Measurements from ENCODE around the gene C10orf90.

C10orf90 gene

DNA sequence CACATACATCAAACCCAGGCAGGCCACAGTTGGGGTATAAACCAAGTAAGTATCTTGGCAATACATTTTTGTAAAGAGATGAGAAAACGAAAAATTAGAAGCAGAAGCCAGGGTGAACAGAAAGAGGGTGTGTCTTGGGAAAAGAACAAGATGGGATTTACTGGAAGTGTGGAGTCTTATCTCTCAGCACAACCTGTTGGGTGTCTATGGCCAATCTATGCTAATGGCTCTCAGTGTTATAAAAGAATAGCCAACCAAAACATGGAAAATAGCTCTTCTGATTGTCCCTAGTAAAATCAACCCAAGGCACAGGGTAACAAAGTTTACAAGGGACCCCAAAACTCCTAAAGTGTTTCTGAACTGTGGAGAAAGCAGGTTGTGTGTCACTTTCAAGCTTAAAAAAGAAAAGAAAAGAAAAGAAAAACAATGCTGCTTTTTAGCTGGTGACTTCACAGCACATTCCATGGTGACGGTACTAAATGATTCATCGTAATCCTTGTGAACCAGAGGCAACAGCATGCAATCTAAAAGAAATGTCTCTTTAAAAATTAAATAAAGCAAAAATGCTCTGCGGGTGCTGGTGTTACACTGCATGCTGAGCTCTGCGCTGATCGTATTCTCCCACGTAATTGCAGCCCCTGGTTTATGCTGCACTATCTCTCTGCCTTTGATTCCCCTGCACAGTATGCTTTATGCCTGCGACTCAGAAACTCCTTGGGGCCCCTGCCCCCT, 100.8 kb downstream of the C10orf90 start:
- H3K36me3 ChIP-seq: no peaks in the 10 kb centered on the region
- TF ChIP-seq, protein P1, sequence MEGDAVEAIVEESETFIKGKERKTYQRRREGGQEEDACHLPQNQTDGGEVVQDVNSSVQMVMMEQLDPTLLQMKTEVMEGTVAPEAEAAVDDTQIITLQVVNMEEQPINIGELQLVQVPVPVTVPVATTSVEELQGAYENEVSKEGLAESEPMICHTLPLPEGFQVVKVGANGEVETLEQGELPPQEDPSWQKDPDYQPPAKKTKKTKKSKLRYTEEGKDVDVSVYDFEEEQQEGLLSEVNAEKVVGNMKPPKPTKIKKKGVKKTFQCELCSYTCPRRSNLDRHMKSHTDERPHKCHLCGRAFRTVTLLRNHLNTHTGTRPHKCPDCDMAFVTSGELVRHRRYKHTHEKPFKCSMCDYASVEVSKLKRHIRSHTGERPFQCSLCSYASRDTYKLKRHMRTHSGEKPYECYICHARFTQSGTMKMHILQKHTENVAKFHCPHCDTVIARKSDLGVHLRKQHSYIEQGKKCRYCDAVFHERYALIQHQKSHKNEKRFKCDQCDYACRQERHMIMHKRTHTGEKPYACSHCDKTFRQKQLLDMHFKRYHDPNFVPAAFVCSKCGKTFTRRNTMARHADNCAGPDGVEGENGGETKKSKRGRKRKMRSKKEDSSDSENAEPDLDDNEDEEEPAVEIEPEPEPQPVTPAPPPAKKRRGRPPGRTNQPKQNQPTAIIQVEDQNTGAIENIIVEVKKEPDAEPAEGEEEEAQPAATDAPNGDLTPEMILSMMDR (IDR thresholded peaks at IDR 0.05; ENCODE audit: low read depth, low read length): no peak
- H3K9me3 ChIP-seq (ENCODE audit: severe bottlenecking): no peaks in the 10 kb centered on the region
- no peak overlapping the region for H3K4me3 ChIP-seq (ENCODE audit: low read depth, low read length)
- no peaks in the 10 kb centered on the region for H3K27me3 ChIP-seq (ENCODE audit: insufficient read depth, low read depth, severe bottlenecking)
- H3K27ac ChIP-seq: no peak overlapping the region
- DNase-seq: no peak

GRCh38 chr10:126568809-126569385, 101.6 kb downstream of the C10orf90 start:
- TF ChIP-seq, protein P1 (IDR thresholded peaks at IDR 0.05; ENCODE audit: low read depth, low read length): no peak
- H3K27ac ChIP-seq: no peak overlapping the region
- no peak overlapping the region for H3K4me3 ChIP-seq (ENCODE audit: low read depth, low read length)
- DNase-seq: no peak
- no peaks in the 10 kb centered on the region for H3K9me3 ChIP-seq (ENCODE audit: severe bottlenecking)
- no peaks in the 10 kb centered on the region for H3K27me3 ChIP-seq (ENCODE audit: insufficient read depth, low read depth, severe bottlenecking)
- H3K36me3 ChIP-seq: no peaks in the 10 kb centered on the region

DNA sequence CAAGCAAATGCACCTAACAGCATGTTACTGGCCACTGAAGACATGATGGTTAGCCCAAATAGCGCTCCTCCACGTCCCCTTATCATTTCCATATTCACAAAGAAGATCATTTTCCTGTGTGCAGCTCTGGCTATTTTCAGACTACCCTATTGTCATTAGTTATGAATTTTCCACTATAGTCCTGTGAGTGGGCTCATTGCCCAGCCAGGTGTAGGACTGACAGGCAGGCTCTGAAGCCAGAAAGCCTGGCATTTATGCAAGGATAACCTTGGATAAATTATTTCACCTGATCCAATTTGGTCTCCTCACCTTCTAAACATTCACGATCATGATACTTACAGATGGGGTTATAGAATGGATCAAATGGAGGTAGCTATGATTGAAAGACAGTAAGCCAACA, 104.6 kb downstream of the C10orf90 start:
- DNase-seq: no peak
- TF ChIP-seq, protein P1 (IDR thresholded peaks at IDR 0.05; ENCODE audit: low read depth, low read length): no peak

GRCh38 chr10:126565441-126565840, 105.1 kb downstream of the C10orf90 start:
- H3K4me3 ChIP-seq (ENCODE audit: low read depth, low read length): no peak overlapping the region
- H3K27me3 ChIP-seq (ENCODE audit: insufficient read depth, low read depth, severe bottlenecking): no peaks in the 10 kb centered on the region
- DNase-seq: no peak
- H3K36me3 ChIP-seq: no peaks in the 10 kb centered on the region
- no peak overlapping the region for H3K27ac ChIP-seq
- H3K9me3 ChIP-seq (ENCODE audit: severe bottlenecking): no peaks in the 10 kb centered on the region
- TF ChIP-seq, protein P1 (IDR thresholded peaks at IDR 0.05; ENCODE audit: low read depth, low read length): no peak

More for the DNA sequence above, 104.6 kb downstream of the C10orf90 start:
- Histone ChIP-seq H3K36me3 (no peaks in the 10 kb centered on the region), H3K27ac (no peak overlapping the region), H3K27me3 (ENCODE audit: insufficient read depth, low read depth, severe bottlenecking) (no peaks in the 10 kb centered on the region), H3K4me3 (ENCODE audit: low read depth, low read length) (no peak overlapping the region), H3K9me3 (ENCODE audit: severe bottlenecking) (no peaks in the 10 kb centered on the region)

DNA sequence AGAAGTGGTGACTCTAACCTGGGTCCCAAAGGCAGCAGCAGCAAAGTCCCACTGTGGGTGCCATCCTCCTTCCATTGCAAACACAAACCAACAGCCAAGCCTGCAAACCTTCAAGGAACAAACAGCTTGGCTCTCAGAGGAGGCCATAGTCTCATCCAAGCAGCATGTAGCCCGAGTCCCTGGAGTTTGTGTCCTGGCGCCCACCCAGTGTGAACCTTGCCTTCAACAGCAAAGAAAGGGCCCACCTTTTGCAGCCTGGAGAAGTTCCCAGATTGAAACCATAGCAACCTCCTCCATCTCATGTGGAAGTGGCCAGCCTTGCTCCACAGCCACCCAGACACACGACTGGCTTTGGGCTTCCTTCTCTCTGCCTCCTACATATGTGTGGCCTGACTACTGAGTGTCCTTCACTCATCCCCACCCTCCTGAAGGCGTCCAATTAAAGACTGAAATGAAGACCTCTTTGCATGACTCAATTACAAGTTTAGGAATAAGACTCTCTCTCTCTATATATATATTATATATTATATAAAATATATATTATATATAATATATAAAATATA, 106.1 kb downstream of the C10orf90 start:
- H3K36me3 ChIP-seq: no peaks in the 10 kb centered on the region
- H3K4me3 ChIP-seq (ENCODE audit: low read depth, low read length): no peak overlapping the region
- TF ChIP-seq, protein P1 (IDR thresholded peaks at IDR 0.05; ENCODE audit: low read depth, low read length): no peak
- no peak overlapping the region for H3K27ac ChIP-seq
- H3K9me3 ChIP-seq (ENCODE audit: severe bottlenecking): no peaks in the 10 kb centered on the region
- H3K27me3 ChIP-seq (ENCODE audit: insufficient read depth, low read depth, severe bottlenecking): no peaks in the 10 kb centered on the region
- no peak for DNase-seq
